Spleen (tissue), 11 donors: ENCODE measurements around the gene NFYA. TPM values are rescaled to one million over a fixed set of nuclear protein-coding genes. Genes with fewer than 3 reads are reported as not detected.

Source experiments
- DNase-seq: peaks from one replicate; pipeline ENCODE4 v3.0.0-alpha.2; 2020
- H3K27ac ChIP-seq, 8 donors: fragments of 200-600 bp; sonication (generic) in 7 of 8; 1 replicate in 4 of 8; 2 replicates in 4 of 8; pipeline versions ENCODE4 v1.5.0 to v1.8.0; 2016 to 2021; ENCODE audit warnings: inconsistent platforms in 4 of 8, mild to moderate bottlenecking in 4 of 8, moderate library complexity in 1 of 8
- H3K27me3 ChIP-seq, 7 donors: fragments of 200-600 bp; sonication (generic) in 6 of 7; replicated peaks in 1 of 7; 1 replicate in 4 of 7; 2 replicates in 3 of 7; pipeline versions ENCODE4 v1.5.0 to v1.8.0; 2016 to 2021; ENCODE audit warnings: inconsistent platforms in 3 of 7, mild to moderate bottlenecking in 1 of 7
- H3K36me3 ChIP-seq, 6 donors: fragments of 200-600 bp; sonication (generic) in 5 of 6; 1 replicate in 4 of 6; 2 replicates in 2 of 6; pipeline versions ENCODE4 v1.5.0 to v1.8.0; 2016 to 2021; ENCODE audit warnings: inconsistent platforms in 2 of 6
- H3K4me1 ChIP-seq, 6 donors: fragments of 200-600 bp; sonication (generic) in 5 of 6; 1 replicate in 3 of 6; 2 replicates in 3 of 6; pipeline versions ENCODE4 v1.5.0 to v1.8.0; 2016 to 2021; ENCODE audit warnings: inconsistent platforms in 3 of 6
- H3K4me3 ChIP-seq, 8 donors: fragments of 200-600 bp; sonication (generic) in 7 of 8; 1 replicate in 4 of 8; 2 replicates in 4 of 8; pipeline versions ENCODE4 v1.5.0 to v1.8.0; 2016 to 2021; ENCODE audit warnings: inconsistent platforms in 4 of 8, mild to moderate bottlenecking in 4 of 8, moderate library complexity in 2 of 8
- H3K9me3 ChIP-seq, 8 donors: fragments of 200-600 bp; sonication (generic) in 7 of 8; 1 replicate in 4 of 8; 2 replicates in 4 of 8; pipeline versions ENCODE4 v1.5.0 to v1.8.0; 2016 to 2021; ENCODE audit warnings: inconsistent platforms in 4 of 8
- CTCF ChIP-seq, 11 experiments: fragments of 200-600 bp in 7 of 11; fragments of 450-650 bp in 4 of 11; sonication (generic) in 4 of 11; IDR thresholded peaks in 8 of 11; conservative IDR thresholded peaks in 3 of 11; 1 replicate in 7 of 11; 2 replicates in 4 of 11; pipeline versions ENCODE4 v1.4.0 to v1.8.0; 2016 to 2021; ENCODE audit warnings: antibody characterized with exemption in 11 of 11, inconsistent platforms in 4 of 11, mild to moderate bottlenecking in 1 of 11
- POLR2A ChIP-seq, 3 donors: fragments of 450-650 bp; IDR thresholded peaks; one replicate each; pipeline ENCODE4 v1.5.1; 2017; ENCODE audit warnings: antibody characterized with exemption in 3 of 3, mild to moderate bottlenecking in 1 of 3
- POLR2AphosphoS5 ChIP-seq, 3 donors: sonication (generic); formaldehyde crosslinking; IDR thresholded peaks; one replicate each; pipeline ENCODE4 v1.5.1; 2017; ENCODE audit warnings: antibody characterized with exemption in 3 of 3
- WGBS, 5 donors: extraction: QIAGEN DNeasy Blood & Tissue Kit in 3 of 5; methylation state at CpG; one replicate each; pipeline versions ENCODE4 v1.1.5 to v1.1.7; 2013 to 2018; 5-methylcytosine and 5-hydroxymethylcytosine counted together
- intact Hi-C: fragments of 100-400 bp; cut with DNase I; formaldehyde crosslinking; loops from one replicate; pipeline ENCODE4 v1.15.0; 2023; ENCODE audit warnings: low total_unique reads
- polyA plus RNA-seq, 3 donors: library from polyadenylated mRNA; stranded (reverse); fragments of 200-250 nt; gene quantifications; one replicate each; pipeline ENCODE4 v1.2.1, GENCODE V29; 2013
- total RNA-seq, 7 donors: library from RNA; depleted of rRNA in 3 of 7; stranded (reverse); fragments of >200 nt in 3 of 7; fragmentation: NEBNext Ultra II Directional in 4 of 7; extraction: Animal tissue kit (Norgen Biotek cat#: 25700) in 4 of 7; gene quantifications; one replicate each; pipeline versions ENCODE4 v1.1.0 to v1.2.1, GENCODE V29; 2016 to 2021
- donor health status: healthy with polysubstance abuse.
- donor health status: DM: no; HTN: no; CAD: no; lungs with moderate emphysema.
- donor health status: DM: no; HTN: no; CAD: no.
- donor health status: Bipolar disorder and iron deficiency.
- donor health status: healthy.
- donor health status: DM: no; HTN: no; CAD: no.
- donor health status: DM: yes; HTN: yes; CAD: no.

NFYA gene
- total and polyA plus RNA-seq, 10 donors, result 6.4 to 34.8 (median 25.5) TPM

- H3K27ac ChIP-seq, result no peak overlapping the region
- TF ChIP-seq CTCF (IDR thresholded peaks at IDR 0.05 in 8 of 11, conservative IDR thresholded peaks at IDR 0.05 in 3 of 11), result no peak
- TF ChIP-seq POLR2AphosphoS5 (IDR thresholded peaks at IDR 0.05), result no peak
- TF ChIP-seq POLR2A (IDR thresholded peaks at IDR 0.05), result no peak
- H3K36me3 ChIP-seq, result peaks cover 0 to 92% (median 53%) of the 10 kb centered on the region in 6 donors
These were observed 7.9 kb upstream of the NFYA start for GRCh38 chr6:41064841-41065240.

GRCh38 chr6:41065550-41066026 lies 7.2 kb upstream of the NFYA start:
- peaks cover 3 to 26% (median 10%) of the 10 kb centered on the region in 6 donors for H3K4me1 ChIP-seq
- H3K27ac ChIP-seq, result no peak overlapping the region
- no peaks in the 10 kb centered on the region for H3K27me3 ChIP-seq
- no peaks in the 10 kb centered on the region for H3K9me3 ChIP-seq
- peaks cover 0 to 96% (median 55%) of the 10 kb centered on the region in 6 donors for H3K36me3 ChIP-seq
- DNase-seq, result no peak
- no peak overlapping the region for H3K4me3 ChIP-seq
- intact Hi-C loops, result loop anchor here (5.0 kb wide), 1 partner anchor 58 kb away; no protein-coding TSS in a partner anchor
- TF ChIP-seq POLR2AphosphoS5 (IDR thresholded peaks at IDR 0.05) (no peak), POLR2A (IDR thresholded peaks at IDR 0.05) (no peak), CTCF (IDR thresholded peaks at IDR 0.05 in 8 of 11, conservative IDR thresholded peaks at IDR 0.05 in 3 of 11) (no peak)
- 94 to 100% (median 99%) methylated on average over 2 of the region's 2 CpGs for WGBS, 5 donors

More at GRCh38 chr6:41064841-41065240, 7.9 kb upstream of the NFYA start:
- no peaks in the 10 kb centered on the region for H3K9me3 ChIP-seq
- intact Hi-C loops, result loop anchor here (5.0 kb wide), 1 partner anchor 58 kb away; no protein-coding TSS in a partner anchor
- H3K27me3 ChIP-seq, result no peaks in the 10 kb centered on the region
- 91 to 95% (median 92%) methylated on average over 5 of the region's 5 CpGs for WGBS, 5 donors
- DNase-seq, result no peak
- no peak overlapping the region for H3K4me3 ChIP-seq
- peaks cover 0 to 18% (median 6%) of the 10 kb centered on the region in 6 donors for H3K4me1 ChIP-seq

GRCh38 chr6:41066867-41067304 lies 5.9 kb upstream of the NFYA start:
- peaks cover 10 to 29% (median 18%) of the 10 kb centered on the region in 6 donors for H3K4me1 ChIP-seq
- no peaks in the 10 kb centered on the region for H3K9me3 ChIP-seq
- no peak overlapping the region for H3K4me3 ChIP-seq
- DNase-seq, result no peak
- H3K36me3 ChIP-seq, result peaks cover 0 to 85% (median 50%) of the 10 kb centered on the region in 6 donors
- intact Hi-C loops, result loop anchor here (5.0 kb wide), 1 partner anchor 60 kb away; no protein-coding TSS in a partner anchor
- H3K27ac ChIP-seq, result no peak overlapping the region
- TF ChIP-seq CTCF (IDR thresholded peaks at IDR 0.05 in 8 of 11, conservative IDR thresholded peaks at IDR 0.05 in 3 of 11) (peak; percentile 54 to 86 (median 82)), POLR2AphosphoS5 (IDR thresholded peaks at IDR 0.05) (no peak)
- 30 to 35% (median 32%) methylated on average over 3 of the region's 3 CpGs for WGBS, 5 donors
- no peaks in the 10 kb centered on the region for H3K27me3 ChIP-seq

- intact Hi-C loops, result no loop called here
- H3K36me3 ChIP-seq, result peaks cover 0 to 43% (median 31%) of the 10 kb centered on the region in 6 donors
- 0 to 1% (median 1%) methylated on average over 16 of the region's 16 CpGs for WGBS, 5 donors
- H3K4me3 ChIP-seq, result peak overlapping the region; percentile 47 to 94 (median 86)
- H3K27ac ChIP-seq, result peak overlapping the region; percentile 91 to 100 (median 99)
- no peaks in the 10 kb centered on the region for H3K9me3 ChIP-seq
- H3K27me3 ChIP-seq, result no peaks in the 10 kb centered on the region
- TF ChIP-seq CTCF (IDR thresholded peaks at IDR 0.05 in 8 of 11, conservative IDR thresholded peaks at IDR 0.05 in 3 of 11) (no peak), POLR2A (IDR thresholded peaks at IDR 0.05) (peak in 1 of 3 donors; percentile 78), POLR2AphosphoS5 (IDR thresholded peaks at IDR 0.05) (peak in 1 of 3 donors; percentile 89)
- peak; percentile 94 for DNase-seq
- peaks cover 29 to 54% (median 42%) of the 10 kb centered on the region in 6 donors for H3K4me1 ChIP-seq
These were observed 1.3 kb upstream of the NFYA start for GRCh38 chr6:41071501-41071922.
